ENCODE data around the gene ABLIM3. TPM values are rescaled to one million over a fixed set of nuclear protein-coding genes. Genes with fewer than 3 reads are reported as not detected.
A peak's percentile ranks its signal among the peaks of the same experiment; 100 is the strongest.

ABLIM3 gene
- polyA plus RNA-seq, 2 donors: 17.1 to 56.2 TPM

DNA sequence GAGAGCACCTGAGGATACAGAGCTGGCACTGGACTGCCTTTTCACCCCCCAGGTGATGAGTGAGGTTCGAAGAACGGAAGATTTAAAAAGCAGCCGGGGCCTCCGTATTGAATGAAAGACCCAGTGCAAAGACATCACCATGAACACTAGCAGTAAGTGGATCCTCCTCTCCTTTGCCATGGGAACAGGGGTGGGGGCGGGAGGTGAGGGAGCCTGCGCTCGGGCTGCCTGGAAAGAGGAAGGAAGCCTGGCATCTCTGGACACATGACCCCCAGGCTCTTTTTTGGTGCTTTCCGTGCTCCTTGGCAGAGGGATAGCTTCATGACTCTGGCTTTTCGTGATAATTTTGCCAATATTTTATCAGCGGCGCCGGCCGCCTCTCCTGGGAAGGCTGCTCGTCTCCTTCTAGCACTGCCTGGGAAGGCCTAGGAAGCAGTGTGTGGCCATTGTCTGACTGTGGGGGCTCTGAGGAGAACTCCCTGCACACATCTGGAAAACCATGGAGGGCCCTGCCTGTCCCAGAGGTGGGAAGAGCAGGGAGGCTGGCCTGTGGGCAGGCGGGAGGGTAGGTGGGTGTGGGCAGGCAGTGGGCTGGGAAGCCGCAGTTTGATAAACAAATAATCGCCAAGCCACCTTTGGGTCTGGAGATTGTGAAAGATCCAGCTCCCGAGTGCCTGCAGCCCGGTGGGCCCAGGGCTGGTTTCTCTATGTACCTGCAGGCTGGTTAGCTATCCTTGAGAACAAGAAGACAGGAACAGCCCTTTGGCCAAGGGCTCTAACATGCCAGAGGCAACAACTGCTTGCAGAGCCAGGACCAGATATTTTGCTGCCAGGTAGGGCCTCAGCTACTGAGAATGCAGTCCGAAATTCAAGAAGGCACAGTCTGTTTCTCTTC is 911 bp downstream of the ABLIM3 start:
- peak overlapping the region; percentile 50 to 65 for H3K4me3 ChIP-seq (ENCODE audit: low read depth in 1 of 2, low read length in 2 of 2)
- H3K27me3 ChIP-seq (ENCODE audit: control insufficient read depth in 1 of 2, insufficient read depth in 2 of 2, low read length in 2 of 2): no peaks in the 10 kb centered on the region
- no peaks in the 10 kb centered on the region for H3K36me3 ChIP-seq (ENCODE audit: control insufficient read depth in 2 of 2, insufficient read depth in 2 of 2, low read length in 1 of 2)
- 47 to 52% methylated on average over 20 of the region's 20 CpGs for WGBS, 2 donors
- peak overlapping the region; percentile 66 to 73 for H3K27ac ChIP-seq (ENCODE audit: low read depth in 2 of 2, low read length in 1 of 2)
- H3K4me1 ChIP-seq (ENCODE audit: control insufficient read depth in 2 of 2, insufficient read depth in 2 of 2, low read length in 1 of 2): peaks cover 0 to 3% of the 10 kb centered on the region in 2 donors
- H3K9me3 ChIP-seq (ENCODE audit: control insufficient read depth in 2 of 2, insufficient read depth in 1 of 2, low read depth in 1 of 2, low read length in 1 of 2): no peaks in the 10 kb centered on the region

DNA sequence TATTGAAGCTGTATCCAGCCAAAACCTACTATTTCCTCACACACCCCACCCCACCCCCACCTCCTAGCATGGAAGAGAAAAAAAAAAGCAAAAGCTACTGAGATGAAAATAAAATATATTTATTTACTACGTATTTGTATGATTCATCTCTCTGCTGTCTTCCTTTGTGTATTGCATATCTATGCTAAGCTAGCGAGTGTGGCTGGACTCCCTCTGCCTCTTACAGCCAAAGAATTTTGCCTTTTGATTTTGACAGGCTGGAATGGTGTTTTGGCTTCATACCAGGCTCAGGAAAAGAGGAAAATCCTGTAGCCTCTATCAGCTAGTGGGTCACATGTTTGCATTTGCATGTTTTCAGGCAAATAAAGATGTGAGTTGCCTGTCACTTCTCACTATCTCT is 2.2 kb downstream of the ABLIM3 start:
- 18 to 54% methylated on average over 2 of the region's 2 CpGs for WGBS, 2 donors
- peak overlapping the region in 1 of 2 donors; percentile 65 for H3K4me3 ChIP-seq (ENCODE audit: low read depth in 1 of 2, low read length in 2 of 2)
- peaks cover 0 to 3% of the 10 kb centered on the region in 2 donors for H3K4me1 ChIP-seq (ENCODE audit: control insufficient read depth in 2 of 2, insufficient read depth in 2 of 2, low read length in 1 of 2)
- no peaks in the 10 kb centered on the region for H3K9me3 ChIP-seq (ENCODE audit: control insufficient read depth in 2 of 2, insufficient read depth in 1 of 2, low read depth in 1 of 2, low read length in 1 of 2)
- H3K27ac ChIP-seq (ENCODE audit: low read depth in 2 of 2, low read length in 1 of 2): no peak overlapping the region
- H3K27me3 ChIP-seq (ENCODE audit: control insufficient read depth in 1 of 2, insufficient read depth in 2 of 2, low read length in 2 of 2): no peaks in the 10 kb centered on the region
- no peaks in the 10 kb centered on the region for H3K36me3 ChIP-seq (ENCODE audit: control insufficient read depth in 2 of 2, insufficient read depth in 2 of 2, low read length in 1 of 2)

DNA sequence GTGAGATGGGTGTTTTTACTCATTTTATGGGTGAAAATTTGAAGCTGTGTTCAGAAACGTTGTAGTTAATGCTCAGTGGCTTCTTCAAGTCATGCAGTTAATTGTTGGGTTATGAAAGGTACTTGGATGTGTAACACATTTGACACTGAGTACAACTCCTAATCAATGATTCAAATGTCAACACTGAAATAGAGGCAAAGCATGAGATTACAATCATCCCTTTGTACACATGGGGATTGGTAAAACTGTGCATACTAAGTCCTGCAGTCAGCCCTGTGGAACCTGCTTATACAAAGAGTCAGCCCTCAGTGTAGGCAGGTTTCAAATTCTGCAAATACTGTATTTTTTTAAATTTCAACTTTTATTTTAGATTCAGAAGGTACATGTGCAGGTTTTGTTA is 3.3 kb downstream of the ABLIM3 start:
- peaks cover 0 to 3% of the 10 kb centered on the region in 2 donors for H3K4me1 ChIP-seq (ENCODE audit: control insufficient read depth in 2 of 2, insufficient read depth in 2 of 2, low read length in 1 of 2)
- no peak overlapping the region for H3K27ac ChIP-seq (ENCODE audit: low read depth in 2 of 2, low read length in 1 of 2)
- WGBS, 2 donors: 32 to 34% methylated on average over 1 of the region's 1 CpG
- peak overlapping the region in 1 of 2 donors; percentile 65 for H3K4me3 ChIP-seq (ENCODE audit: low read depth in 1 of 2, low read length in 2 of 2)
- no peaks in the 10 kb centered on the region for H3K9me3 ChIP-seq (ENCODE audit: control insufficient read depth in 2 of 2, insufficient read depth in 1 of 2, low read depth in 1 of 2, low read length in 1 of 2)
- no peaks in the 10 kb centered on the region for H3K27me3 ChIP-seq (ENCODE audit: control insufficient read depth in 1 of 2, insufficient read depth in 2 of 2, low read length in 2 of 2)
- no peaks in the 10 kb centered on the region for H3K36me3 ChIP-seq (ENCODE audit: control insufficient read depth in 2 of 2, insufficient read depth in 2 of 2, low read length in 1 of 2)

DNA sequence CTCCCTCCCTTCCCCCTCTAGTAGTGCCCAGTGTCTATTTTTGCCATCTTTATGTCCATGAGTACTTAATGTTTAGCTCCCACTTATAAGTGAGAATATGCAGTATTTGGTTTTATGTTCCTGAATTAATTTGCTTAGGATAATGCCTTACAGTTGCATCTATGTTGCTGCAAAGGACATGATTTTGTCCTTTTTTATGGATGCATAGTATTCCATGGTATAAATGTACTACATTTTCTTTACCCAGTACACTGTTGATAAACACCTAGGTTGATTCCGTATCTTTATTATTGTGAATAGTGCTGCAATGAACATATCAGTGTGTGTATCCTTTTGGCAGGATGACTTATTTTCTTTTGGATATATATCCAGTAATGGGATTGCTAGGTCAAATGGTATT is 3.8 kb downstream of the ABLIM3 start:
- H3K36me3 ChIP-seq (ENCODE audit: control insufficient read depth in 2 of 2, insufficient read depth in 2 of 2, low read length in 1 of 2): no peaks in the 10 kb centered on the region
- 92 to 94% methylated on average over 1 of the region's 1 CpG for WGBS, 2 donors
- peaks cover 0 to 3% of the 10 kb centered on the region in 2 donors for H3K4me1 ChIP-seq (ENCODE audit: control insufficient read depth in 2 of 2, insufficient read depth in 2 of 2, low read length in 1 of 2)
- no peaks in the 10 kb centered on the region for H3K27me3 ChIP-seq (ENCODE audit: control insufficient read depth in 1 of 2, insufficient read depth in 2 of 2, low read length in 2 of 2)
- no peak overlapping the region for H3K4me3 ChIP-seq (ENCODE audit: low read depth in 1 of 2, low read length in 2 of 2)
- H3K27ac ChIP-seq (ENCODE audit: low read depth in 2 of 2, low read length in 1 of 2): no peak overlapping the region
- H3K9me3 ChIP-seq (ENCODE audit: control insufficient read depth in 2 of 2, insufficient read depth in 1 of 2, low read depth in 1 of 2, low read length in 1 of 2): no peaks in the 10 kb centered on the region

DNA sequence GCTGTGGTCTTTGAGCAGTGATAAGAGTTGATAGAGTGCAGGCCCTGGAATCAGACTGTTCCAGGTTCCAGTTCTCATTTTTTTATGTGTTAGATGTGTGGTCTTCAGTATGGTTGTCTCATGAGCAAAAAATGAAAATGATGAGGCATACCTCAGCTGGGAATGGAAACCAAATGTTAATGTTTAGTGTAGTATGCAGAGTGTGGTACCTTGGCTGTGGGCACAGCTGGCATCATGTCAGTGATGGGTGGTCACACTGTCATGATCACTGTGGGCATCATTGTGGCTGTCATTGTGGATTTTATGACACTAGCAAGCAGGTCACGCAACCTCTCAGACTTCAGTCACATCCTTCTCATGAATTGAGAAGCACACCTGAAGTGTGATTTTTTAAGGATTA is 6.4 kb downstream of the ABLIM3 start:
- H3K9me3 ChIP-seq (ENCODE audit: control insufficient read depth in 2 of 2, insufficient read depth in 1 of 2, low read depth in 1 of 2, low read length in 1 of 2): no peaks in the 10 kb centered on the region
- no peaks in the 10 kb centered on the region for H3K36me3 ChIP-seq (ENCODE audit: control insufficient read depth in 2 of 2, insufficient read depth in 2 of 2, low read length in 1 of 2)
- no peaks in the 10 kb centered on the region for H3K4me1 ChIP-seq (ENCODE audit: control insufficient read depth in 2 of 2, insufficient read depth in 2 of 2, low read length in 1 of 2)
- no peak overlapping the region for H3K27ac ChIP-seq (ENCODE audit: low read depth in 2 of 2, low read length in 1 of 2)
- no peaks in the 10 kb centered on the region for H3K27me3 ChIP-seq (ENCODE audit: control insufficient read depth in 1 of 2, insufficient read depth in 2 of 2, low read length in 2 of 2)
- 84 to 89% methylated on average over 1 of the region's 1 CpG for WGBS, 2 donors
- no peak overlapping the region for H3K4me3 ChIP-seq (ENCODE audit: low read depth in 1 of 2, low read length in 2 of 2)

DNA sequence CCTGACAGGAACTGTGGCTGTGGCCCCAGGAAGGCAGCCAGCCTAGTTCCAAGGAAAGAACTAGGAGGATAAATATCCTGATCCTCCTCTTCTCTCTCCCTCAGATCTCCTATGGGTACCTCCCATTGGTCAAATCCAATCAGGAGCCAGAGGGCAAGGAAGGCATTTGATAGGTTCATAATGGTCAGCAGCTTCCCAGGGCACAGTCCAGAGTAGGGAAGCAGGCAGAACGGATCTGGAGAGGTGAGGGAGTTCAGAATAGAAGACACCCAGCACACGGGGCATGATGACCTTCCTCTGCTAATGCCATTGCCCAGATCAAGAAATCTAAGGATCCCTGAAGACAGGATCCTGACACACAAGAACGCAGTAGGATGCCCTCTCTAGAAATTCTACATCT is 8.6 kb downstream of the ABLIM3 start:
- Histone ChIP-seq H3K36me3 (ENCODE audit: control insufficient read depth in 2 of 2, insufficient read depth in 2 of 2, low read length in 1 of 2) (no peaks in the 10 kb centered on the region), H3K27ac (ENCODE audit: low read depth in 2 of 2, low read length in 1 of 2) (no peak overlapping the region), H3K4me1 (ENCODE audit: control insufficient read depth in 2 of 2, insufficient read depth in 2 of 2, low read length in 1 of 2) (no peaks in the 10 kb centered on the region), H3K9me3 (ENCODE audit: control insufficient read depth in 2 of 2, insufficient read depth in 1 of 2, low read depth in 1 of 2, low read length in 1 of 2) (no peaks in the 10 kb centered on the region), H3K27me3 (ENCODE audit: control insufficient read depth in 1 of 2, insufficient read depth in 2 of 2, low read length in 2 of 2) (no peaks in the 10 kb centered on the region), H3K4me3 (ENCODE audit: low read depth in 1 of 2, low read length in 2 of 2) (no peak overlapping the region)
- 73% methylated on average over 3 of the region's 3 CpGs for WGBS, 2 donors

DNA sequence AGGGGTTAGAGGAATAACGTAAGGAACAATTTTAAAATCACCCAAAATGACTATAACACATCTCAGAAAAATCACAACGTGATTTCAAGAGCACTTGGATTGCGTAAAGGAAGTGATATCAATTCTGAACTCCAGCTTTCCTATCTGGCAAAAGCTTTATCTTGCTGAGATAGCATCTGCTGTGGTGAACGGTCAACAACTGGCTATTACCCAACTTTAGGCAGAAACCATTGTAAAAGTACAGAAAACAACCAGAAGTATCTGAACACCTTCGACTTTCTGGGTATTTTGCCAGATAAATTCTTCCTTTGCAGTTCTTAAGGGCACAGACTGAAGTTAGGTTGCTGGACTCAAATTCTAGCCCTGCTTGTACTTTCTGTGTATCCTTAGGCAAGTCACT is 9.2 kb downstream of the ABLIM3 start:
- Histone ChIP-seq H3K27ac (ENCODE audit: low read depth in 2 of 2, low read length in 1 of 2) (no peak overlapping the region), H3K9me3 (ENCODE audit: control insufficient read depth in 2 of 2, insufficient read depth in 1 of 2, low read depth in 1 of 2, low read length in 1 of 2) (no peaks in the 10 kb centered on the region), H3K27me3 (ENCODE audit: control insufficient read depth in 1 of 2, insufficient read depth in 2 of 2, low read length in 2 of 2) (no peaks in the 10 kb centered on the region), H3K36me3 (ENCODE audit: control insufficient read depth in 2 of 2, insufficient read depth in 2 of 2, low read length in 1 of 2) (no peaks in the 10 kb centered on the region), H3K4me3 (ENCODE audit: low read depth in 1 of 2, low read length in 2 of 2) (no peak overlapping the region), H3K4me1 (ENCODE audit: control insufficient read depth in 2 of 2, insufficient read depth in 2 of 2, low read length in 1 of 2) (no peaks in the 10 kb centered on the region)
- 49 to 55% methylated on average over 5 of the region's 5 CpGs for WGBS, 2 donors

DNA sequence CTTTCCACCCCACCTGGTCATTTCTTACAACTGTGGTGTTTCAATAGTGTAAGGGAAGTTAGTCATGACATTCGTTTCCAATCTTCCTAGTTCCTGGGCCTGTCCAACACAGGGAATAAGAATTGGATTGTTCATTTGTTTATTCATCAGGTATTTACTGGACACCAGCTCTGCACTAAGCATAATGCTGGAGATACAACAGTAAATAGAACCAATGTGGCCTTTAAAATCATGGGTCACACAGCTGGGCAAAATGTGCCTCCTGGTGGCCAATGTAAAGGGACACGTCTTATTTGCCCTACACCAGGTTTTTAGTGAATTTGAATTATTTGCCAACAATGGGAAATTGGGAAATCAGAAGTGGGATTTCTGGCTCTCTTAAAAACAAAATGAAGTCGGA is 10.4 kb downstream of the ABLIM3 start:
- no peaks in the 10 kb centered on the region for H3K27me3 ChIP-seq (ENCODE audit: control insufficient read depth in 1 of 2, insufficient read depth in 2 of 2, low read length in 2 of 2)
- no peaks in the 10 kb centered on the region for H3K36me3 ChIP-seq (ENCODE audit: control insufficient read depth in 2 of 2, insufficient read depth in 2 of 2, low read length in 1 of 2)
- H3K9me3 ChIP-seq (ENCODE audit: control insufficient read depth in 2 of 2, insufficient read depth in 1 of 2, low read depth in 1 of 2, low read length in 1 of 2): no peaks in the 10 kb centered on the region
- WGBS, 2 donors: 66 to 74% methylated on average over 3 of the region's 3 CpGs
- no peaks in the 10 kb centered on the region for H3K4me1 ChIP-seq (ENCODE audit: control insufficient read depth in 2 of 2, insufficient read depth in 2 of 2, low read length in 1 of 2)
- no peak overlapping the region for H3K27ac ChIP-seq (ENCODE audit: low read depth in 2 of 2, low read length in 1 of 2)
- H3K4me3 ChIP-seq (ENCODE audit: low read depth in 1 of 2, low read length in 2 of 2): no peak overlapping the region

DNA sequence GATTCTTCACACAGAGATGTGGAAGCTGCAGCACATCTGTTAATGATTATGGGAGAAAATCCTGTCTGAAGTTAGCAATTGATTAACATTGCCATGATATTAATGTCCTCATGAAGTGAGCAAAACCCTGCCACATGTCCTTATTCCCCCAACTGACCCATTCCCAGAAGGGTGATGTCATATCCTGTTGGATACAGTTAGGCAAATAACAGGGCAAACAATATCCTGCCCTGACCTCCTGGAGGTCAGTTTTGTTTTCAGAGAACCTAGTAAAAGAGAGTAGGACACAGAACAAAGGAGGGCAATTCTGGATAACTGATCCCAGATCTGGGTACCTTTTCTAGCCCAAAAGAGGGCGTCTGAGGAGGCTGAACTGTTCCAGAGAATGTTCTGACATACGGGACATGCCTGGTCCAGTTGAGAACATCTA is 11.0 kb downstream of the ABLIM3 start:
- Histone ChIP-seq H3K4me3 (ENCODE audit: low read depth in 1 of 2, low read length in 2 of 2) (no peak overlapping the region), H3K27me3 (ENCODE audit: control insufficient read depth in 1 of 2, insufficient read depth in 2 of 2, low read length in 2 of 2) (no peaks in the 10 kb centered on the region), H3K36me3 (ENCODE audit: control insufficient read depth in 2 of 2, insufficient read depth in 2 of 2, low read length in 1 of 2) (no peaks in the 10 kb centered on the region), H3K4me1 (ENCODE audit: control insufficient read depth in 2 of 2, insufficient read depth in 2 of 2, low read length in 1 of 2) (no peaks in the 10 kb centered on the region), H3K9me3 (ENCODE audit: control insufficient read depth in 2 of 2, insufficient read depth in 1 of 2, low read depth in 1 of 2, low read length in 1 of 2) (no peaks in the 10 kb centered on the region), H3K27ac (ENCODE audit: low read depth in 2 of 2, low read length in 1 of 2) (no peak overlapping the region)
- WGBS, 2 donors: 61 to 74% methylated on average over 2 of the region's 2 CpGs

DNA sequence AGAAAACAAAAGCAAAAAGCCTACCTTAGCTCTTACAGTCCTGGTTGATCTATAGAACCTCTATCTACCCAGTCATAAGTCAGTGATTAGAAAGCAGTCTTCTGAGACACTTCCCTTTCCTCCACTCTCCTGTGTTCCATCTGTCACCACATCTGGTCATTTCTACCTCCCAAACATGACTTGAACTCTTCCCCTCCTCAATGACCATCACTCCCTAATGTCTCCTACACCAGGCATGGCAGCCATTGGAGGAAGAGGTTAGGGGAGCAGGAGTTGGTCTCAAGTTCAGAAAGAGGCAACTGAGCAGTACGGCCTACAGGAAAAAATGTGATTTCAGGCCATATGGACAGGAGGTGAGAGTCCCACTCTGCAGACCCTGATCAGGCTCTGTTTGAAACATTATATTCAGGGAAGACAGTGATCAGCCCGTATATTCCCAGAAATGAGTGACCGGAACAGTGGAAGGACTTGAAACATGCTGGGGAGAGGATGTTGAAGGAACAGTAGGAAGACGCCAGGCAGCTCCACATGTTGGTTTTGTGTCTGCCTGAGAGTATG is 12.0 kb downstream of the ABLIM3 start:
- H3K27ac ChIP-seq (ENCODE audit: low read depth in 2 of 2, low read length in 1 of 2): no peak overlapping the region
- no peak overlapping the region for H3K4me3 ChIP-seq (ENCODE audit: low read depth in 1 of 2, low read length in 2 of 2)
- whole genome bisulfite sequencing, 2 donors: 93 to 94% methylated on average over 4 of the region's 4 CpGs
- H3K4me1 ChIP-seq (ENCODE audit: control insufficient read depth in 2 of 2, insufficient read depth in 2 of 2, low read length in 1 of 2): no peaks in the 10 kb centered on the region
- H3K27me3 ChIP-seq (ENCODE audit: control insufficient read depth in 1 of 2, insufficient read depth in 2 of 2, low read length in 2 of 2): no peaks in the 10 kb centered on the region
- no peaks in the 10 kb centered on the region for H3K9me3 ChIP-seq (ENCODE audit: control insufficient read depth in 2 of 2, insufficient read depth in 1 of 2, low read depth in 1 of 2, low read length in 1 of 2)
- H3K36me3 ChIP-seq (ENCODE audit: control insufficient read depth in 2 of 2, insufficient read depth in 2 of 2, low read length in 1 of 2): no peaks in the 10 kb centered on the region

Data from esophagus (tissue), 2 donors.